ENCODE measurements around the gene OTOG.

Gene OTOG

GRCh38 chr11:17591293-17591692, 44.2 kb downstream of the OTOG start:
- DNase-seq: no peak

GRCh38 chr11:17593466-17594245, 46.6 kb downstream of the OTOG start:
- DNase-seq: no peak

- no peak for DNase-seq
Observed at GRCh38 chr11:17594686-17595192, 47.7 kb downstream of the OTOG start.

- no peak for DNase-seq
Observed at GRCh38 chr11:17595526-17596309, 48.7 kb downstream of the OTOG start.

- DNase-seq: no peak
Observed at GRCh38 chr11:17596310-17596669, 49.2 kb downstream of the OTOG start.

GRCh38 chr11:17596711-17597110, 49.7 kb downstream of the OTOG start:
- no peak for DNase-seq

- DNase-seq: no peak
Observed at GRCh38 chr11:17597770-17598169, 50.7 kb downstream of the OTOG start.

- DNase-seq: peak; percentile 6 to 56 (median 35)
Observed at GRCh38 chr11:17598700-17599459, 51.8 kb downstream of the OTOG start.

- no peak for DNase-seq
Observed at GRCh38 chr11:17599460-17599925, 52.4 kb downstream of the OTOG start.

GRCh38 chr11:17600316-17601255, 53.5 kb downstream of the OTOG start:
- DNase-seq: no peak

- no peak for DNase-seq
Observed at GRCh38 chr11:17601256-17601671, 54.2 kb downstream of the OTOG start.

GRCh38 chr11:17601676-17602075, 54.6 kb downstream of the OTOG start:
- no peak for DNase-seq

GRCh38 chr11:17602105-17603001, 55.3 kb downstream of the OTOG start:
- no peak for DNase-seq

- no peak for DNase-seq
Observed at GRCh38 chr11:17603056-17603825, 56.2 kb downstream of the OTOG start.

GRCh38 chr11:17604201-17604914, 57.3 kb downstream of the OTOG start:
- DNase-seq: no peak

- no peak for DNase-seq
Observed at GRCh38 chr11:17604915-17605233, 57.8 kb downstream of the OTOG start.

GRCh38 chr11:17605651-17606122, 58.6 kb downstream of the OTOG start:
- DNase-seq: no peak

GRCh38 chr11:17606233-17607082, 59.4 kb downstream of the OTOG start:
- no peak for DNase-seq
